Panc1 (cell line): ENCODE measurements around the gene FZD1.
A peak's percentile ranks its signal among the peaks of the same experiment; 100 is the strongest.

Source experiments
- CTCF ChIP-seq: fragments of 450-650 bp; IDR thresholded peaks from 2 replicates; pipeline ENCODE4 v1.5.1; 2017; ENCODE audit warnings: mild to moderate bottlenecking
- POLR2AphosphoS5 ChIP-seq: IDR thresholded peaks from 2 replicates; pipeline ENCODE4 v1.6.1; 2012; ENCODE audit warnings: mild to moderate bottlenecking, low read depth, low read length, moderate library complexity
- SIN3A ChIP-seq: IDR thresholded peaks from 2 replicates; pipeline ENCODE4 v1.6.1; 2012; ENCODE audit warnings: low read depth, mild to moderate bottlenecking, low read length, moderate library complexity, borderline replicate concordance; ENCODE audit not compliant: insufficient read depth

GRCh38 chr7:91264046-91264923 is at the start of gene FZD1:
- no peak for TF ChIP-seq CTCF
- peak; percentile 45; the same call in 1 of the 2 replicates for TF ChIP-seq POLR2AphosphoS5
- no peak for TF ChIP-seq SIN3A
